Measurements from ENCODE around the gene ZNF583.
A peak's percentile ranks its signal among the peaks of the same experiment; 100 is the strongest.

The ZNF583 gene

GRCh38 chr19:56403764-56404704 is at the start of gene ZNF583:
Gene ZNF583, plus strand, starts transcription at chr19:56404332. Its CDS starts 2,783 bp downstream, at chr19:56407115.
- peak; percentile 94 for DNase-seq

- no peak for DNase-seq
Measured at GRCh38 chr19:56355517-56355916, 48.6 kb upstream of the ZNF583 start.

GRCh38 chr19:56356944-56357343 is 47.2 kb upstream of the ZNF583 start:
- DNase-seq, result no peak

GRCh38 chr19:56360841-56361240 is 43.3 kb upstream of the ZNF583 start:
- DNase-seq, result no peak

- DNase-seq, result peak; percentile 67
Measured at GRCh38 chr19:56367829-56368711, 36.1 kb upstream of the ZNF583 start.

GRCh38 chr19:56369886-56370676 is 34.1 kb upstream of the ZNF583 start:
- DNase-seq, result no peak

GRCh38 chr19:56372281-56372680 is 31.9 kb upstream of the ZNF583 start:
- no peak for DNase-seq

- no peak for DNase-seq
Measured at GRCh38 chr19:56377105-56377924, 26.8 kb upstream of the ZNF583 start.

- DNase-seq, result no peak
Measured at GRCh38 chr19:56383826-56384605, 20.1 kb upstream of the ZNF583 start.

- DNase-seq, result peak; percentile 93
Measured at GRCh38 chr19:56393119-56394012, 10.8 kb upstream of the ZNF583 start, which contains the start of gene ZNF582. Gene ZNF582, minus strand, starts transcription at chr19:56393534. Its CDS starts 1,782 bp downstream, at chr19:56391752.

GRCh38 chr19:56398809-56399208 is 5.3 kb upstream of the ZNF583 start:
- no peak for DNase-seq

GRCh38 chr19:56400485-56400884 is 3.6 kb upstream of the ZNF583 start:
- no peak for DNase-seq

- peak; percentile 2 for DNase-seq
Measured at GRCh38 chr19:56403261-56403660, 871 bp upstream of the ZNF583 start.

- DNase-seq, result no peak
Measured at GRCh38 chr19:56404705-56405056, 549 bp downstream of the ZNF583 start.

- peak; percentile 5 for DNase-seq
Measured at GRCh38 chr19:56405062-56405461, 930 bp downstream of the ZNF583 start.

- DNase-seq, result no peak
Measured at GRCh38 chr19:56423276-56423984, 19.3 kb downstream of the ZNF583 start.

GRCh38 chr19:56423985-56424353 is 19.8 kb downstream of the ZNF583 start:
- DNase-seq, result no peak

GRCh38 chr19:56441206-56441792 is 37.2 kb downstream of the ZNF583 start:
- DNase-seq, result no peak

GRCh38 chr19:56474308-56474707 is 70.2 kb downstream of the ZNF583 start:
- DNase-seq, result no peak

Measured in activated CD4-positive, alpha-beta T cell treated with anti-CD3 and anti-CD28 coated beads, Interleukin-10, Interleukin-2, amounts not matched to agents 100 ng/mL and 50 ng/mL, durations not matched to agents 16 hours and 8 hours (primary cell).